CD14-positive monocyte (primary cell): Measurements from ENCODE around the gene PDE4DIP. TPM values are rescaled to one million over a fixed set of nuclear protein-coding genes. Genes with fewer than 3 reads are reported as not detected.
"Not testable (repeated sequence)": the region's sequence is repeated elsewhere in the genome, so short reads cannot be mapped to it uniquely, and the experiment has no call there.

Experiments used
- DNase-seq, 3 donors: peaks; one replicate each; pipeline ENCODE4 v3.0.0-alpha.2; 2011 to 2022
- H2AFZ ChIP-seq: 2 replicates; pipeline ENCODE4 v1.6.0; 2012; ENCODE audit warnings: mild to moderate bottlenecking, low read depth, low read length, inconsistent platforms; ENCODE audit not compliant: insufficient read depth, poor library complexity, severe bottlenecking
- H3K27ac ChIP-seq, 2 donors: 1 replicate in 1 of 2; 2 replicates in 1 of 2; pipeline ENCODE4 v1.5.1; 2012 to 2013; ENCODE audit warnings: low read length in 2 of 2, control low read depth in 1 of 2, inconsistent platforms in 1 of 2, low read depth in 1 of 2, mild to moderate bottlenecking in 1 of 2
- H3K27me3 ChIP-seq, 2 donors: one replicate each; pipeline versions ENCODE4 v1.6.0 to v1.6.1; 2011 to 2013; ENCODE audit warnings: low read length in 2 of 2; ENCODE audit not compliant: control insufficient read depth in 2 of 2, insufficient read depth in 2 of 2
- H3K36me3 ChIP-seq, 2 donors: replicated peaks in 1 of 2; 1 replicate in 1 of 2; 2 replicates in 1 of 2; pipeline versions ENCODE4 v1.5.1 to v1.6.1; 2012 to 2013; ENCODE audit warnings: low read length in 2 of 2, control low read depth in 1 of 2, inconsistent platforms in 1 of 2, mild to moderate bottlenecking in 1 of 2; ENCODE audit not compliant: insufficient read depth in 2 of 2, control insufficient read depth in 1 of 2
- H3K4me1 ChIP-seq, 2 donors: 1 replicate in 1 of 2; 2 replicates in 1 of 2; pipeline versions ENCODE4 v1.5.1 to v1.6.1; 2012 to 2013; ENCODE audit warnings: low read length in 2 of 2, control low read depth in 1 of 2, inconsistent platforms in 1 of 2, mild to moderate bottlenecking in 1 of 2, moderate library complexity in 1 of 2; ENCODE audit not compliant: insufficient read depth in 2 of 2, control insufficient read depth in 1 of 2
- H3K4me2 ChIP-seq: replicated peaks from 2 replicates; pipeline ENCODE3; 2012; ENCODE audit warnings: low read length, moderate library complexity, mild to moderate bottlenecking; ENCODE audit not compliant: poor library complexity, severe bottlenecking; ENCODE audit errors: extremely low read depth
- H3K4me3 ChIP-seq, 3 experiments: fragments of 200-600 bp in 1 of 3; sonication (generic) in 1 of 3; replicated peaks in 1 of 3; 1 replicate in 2 of 3; 2 replicates in 1 of 3; pipeline ENCODE4 v1.5.1; 2011 to 2013; ENCODE audit warnings: low read length in 3 of 3, mild to moderate bottlenecking in 3 of 3, control low read depth in 2 of 3, low read depth in 2 of 3, inconsistent platforms in 1 of 3, moderate library complexity in 1 of 3
- H3K79me2 ChIP-seq: 2 replicates; pipeline ENCODE4 v1.6.0; 2012; ENCODE audit warnings: mild to moderate bottlenecking, control low read depth, inconsistent platforms, low read length, moderate library complexity; ENCODE audit not compliant: insufficient read depth
- H3K9ac ChIP-seq: 2 replicates; pipeline ENCODE4 v1.6.0; 2017; ENCODE audit warnings: low read length, mild to moderate bottlenecking; ENCODE audit not compliant: insufficient read depth, poor library complexity, severe bottlenecking
- H3K9me3 ChIP-seq, 2 donors: replicated peaks in 1 of 2; 1 replicate in 1 of 2; 2 replicates in 1 of 2; pipeline versions ENCODE4 v1.5.1 to v1.6.1; 2012 to 2013; ENCODE audit warnings: low read length in 2 of 2, control low read depth in 1 of 2; ENCODE audit not compliant: control insufficient read depth in 1 of 2, insufficient read depth in 1 of 2
- H4K20me1 ChIP-seq: 2 replicates; pipeline ENCODE4 v1.6.0; 2012; ENCODE audit warnings: mild to moderate bottlenecking, low read length, control low read depth, moderate library complexity; ENCODE audit not compliant: insufficient read depth
- H3K27ac Mint-ChIP-seq, 7 donors: one replicate each; pipeline ENCODE4 v1.8.0; 2020; ENCODE audit warnings: mild to moderate bottlenecking in 7 of 7, mixed read lengths in 7 of 7, moderate library complexity in 6 of 7, inconsistent platforms in 2 of 7
- H3K27me3 Mint-ChIP-seq, 3 donors: one replicate each; pipeline ENCODE4 v1.8.0; 2021 to 2022; ENCODE audit warnings: low read depth in 3 of 3, mild to moderate bottlenecking in 3 of 3, mixed read lengths in 3 of 3, moderate library complexity in 3 of 3, inconsistent platforms in 1 of 3
- H3K36me3 Mint-ChIP-seq, 2 donors: one replicate each; pipeline ENCODE4 v1.8.0; 2020; ENCODE audit warnings: mixed read lengths in 2 of 2, inconsistent platforms in 1 of 2, mild to moderate bottlenecking in 1 of 2
- H3K4me1 Mint-ChIP-seq: one replicate; pipeline ENCODE4 v1.8.0; 2020; ENCODE audit warnings: mild to moderate bottlenecking, mixed read lengths
- H3K4me3 Mint-ChIP-seq, 2 donors: one replicate each; pipeline ENCODE4 v1.8.0; 2020; ENCODE audit warnings: mild to moderate bottlenecking in 2 of 2, mixed read lengths in 2 of 2, moderate library complexity in 1 of 2
- H3K9me3 Mint-ChIP-seq, 7 donors: one replicate each; pipeline ENCODE4 v1.8.0; 2020 to 2022; ENCODE audit warnings: mixed read lengths in 7 of 7, mild to moderate bottlenecking in 6 of 7, moderate library complexity in 6 of 7, inconsistent platforms in 2 of 7
- WGBS: methylation state at CpG from one replicate; pipeline ENCODE4 v1.1.5; 2013; ENCODE audit warnings: missing lambda C conversion rate; ENCODE audit not compliant: insufficient coverage; 5-methylcytosine and 5-hydroxymethylcytosine counted together
- intact Hi-C, 2 donors: fragments of 100-400 bp; cut with micrococcal nuclease; formaldehyde crosslinking; loops; one replicate each; pipeline versions ENCODE4 v1.15.0 to v1.15.1; 2023
- polyA minus RNA-seq: library from RNA; depleted of rRNA, polyadenylated mRNA; stranded (reverse); fragments of >200 nt; gene quantifications from 2 replicates; pipeline ENCODE4 v1.2.3, GENCODE V29; 2012
- polyA plus RNA-seq, 3 donors: library from polyadenylated mRNA; depleted of rRNA in 1 of 3; unstranded in 2 of 3; stranded (reverse) in 1 of 3; fragments of 300-500 nt in 2 of 3; fragments of >200 nt in 1 of 3; fragmentation: Illumina TruSeq in 2 of 3; gene quantifications; 1 replicate in 2 of 3; 2 replicates in 1 of 3; pipeline ENCODE4 v1.2.3, GENCODE V29; 2012 to 2021
- total RNA-seq, 12 experiments: library from RNA in 1 of 12; stranded (reverse) in 1 of 12; fragments of 120-200 nt in 1 of 12; gene quantifications; one replicate each; pipeline ENCODE4 v1.2.4 and lab custom pipeline; 2013 to 2026; ENCODE audit warnings: mixed read lengths in 6 of 12, inconsistent platforms in 1 of 12

Gene PDE4DIP
- 23.5 TPM for total RNA-seq (2013)
- polyA plus RNA-seq: 10 to 100 TPM; 11.6 to 22.5 (median 14.6) TPM
- polyA minus RNA-seq: 8.5 and 12.5 TPM in 2 replicates
- 38.7 to 610 (median 55.9) reads per million in 11 experiments for total RNA-seq (lab: John Stamatoyannopoulos, UW)

DNA sequence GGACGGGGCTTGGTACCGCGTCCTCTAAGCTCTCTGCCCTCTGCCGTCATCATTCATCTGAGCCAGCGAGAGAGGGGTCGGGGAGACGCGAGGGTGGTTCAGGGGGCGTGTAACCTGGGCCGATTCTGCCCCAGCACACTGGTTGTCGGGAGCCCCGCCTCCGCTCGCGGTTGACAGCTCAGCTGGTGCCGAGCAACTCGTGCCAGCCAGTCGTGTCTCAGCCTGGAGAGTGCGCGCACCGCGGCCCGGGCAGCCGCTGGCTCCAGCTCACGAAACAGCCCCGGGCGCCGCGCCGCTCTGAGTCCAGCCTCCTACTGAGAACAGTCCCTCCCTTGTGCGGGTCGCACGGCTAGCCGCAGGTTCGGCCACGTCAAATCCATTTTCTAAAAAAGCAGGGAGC lies at the start of gene PDE4DIP:
Gene PDE4DIP, plus strand, starts transcription at position 209 of the 400 bp plus-strand sequence. CDS start 347 bp downstream, outside the sequence.
- intact Hi-C loops, H3K9ac ChIP-seq, H3K4me1 ChIP-seq, H3K4me2 ChIP-seq, H3K27ac Mint-ChIP-seq, H3K36me3 ChIP-seq, H3K9me3 Mint-ChIP-seq, H3K4me1 Mint-ChIP-seq, DNase-seq, H2AFZ ChIP-seq, H3K27ac ChIP-seq, H4K20me1 ChIP-seq, H3K9me3 ChIP-seq, H3K27me3 ChIP-seq, H3K36me3 Mint-ChIP-seq, H3K79me2 ChIP-seq, H3K27me3 Mint-ChIP-seq, H3K4me3 ChIP-seq: not testable (repeated sequence)
- WGBS: no CpG with 5 or more reads among the region's 36 CpGs
- H3K4me3 Mint-ChIP-seq: peak within 1 kb of the TSS; percentile 70 to 75

DNA sequence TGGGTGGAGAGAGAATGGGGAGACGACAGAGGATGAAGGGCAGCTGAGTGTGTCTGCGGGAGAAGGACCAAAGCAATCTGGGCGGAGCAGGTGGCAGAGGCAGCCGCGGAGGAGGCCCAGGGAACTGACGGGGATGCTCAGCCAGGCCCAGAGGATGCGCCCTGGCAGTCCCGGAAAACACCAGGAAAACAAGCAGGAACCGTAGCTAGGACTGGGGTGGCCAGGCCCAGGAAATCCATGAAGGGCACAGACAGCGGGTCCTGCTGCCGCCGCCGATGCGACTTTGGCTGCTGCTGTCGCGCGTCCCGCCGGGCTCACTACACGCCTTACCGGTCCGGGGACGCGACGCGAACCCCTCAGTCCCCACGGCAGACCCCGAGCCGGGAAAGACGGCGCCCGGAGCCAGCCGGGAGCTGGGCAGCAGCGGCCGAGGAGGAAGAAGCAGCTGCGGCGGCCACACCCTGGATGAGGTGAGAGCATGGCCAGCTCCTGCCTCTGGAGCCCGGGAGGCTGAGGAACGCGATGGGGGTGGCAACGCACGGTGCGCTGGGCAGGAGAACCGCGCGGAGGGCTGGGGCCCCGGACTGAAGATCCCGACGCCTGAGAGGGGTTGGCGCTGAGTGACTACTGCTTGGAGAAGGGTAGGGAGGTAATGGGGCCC lies 35.8 kb upstream of the PDE4DIP start:
- H3K27me3 ChIP-seq, H3K36me3 Mint-ChIP-seq, intact Hi-C loops, H3K4me3 ChIP-seq, H3K9me3 Mint-ChIP-seq, H3K27ac ChIP-seq, H3K9me3 ChIP-seq, H3K9ac ChIP-seq, H3K27ac Mint-ChIP-seq, H3K4me2 ChIP-seq, H2AFZ ChIP-seq, H3K79me2 ChIP-seq, H3K4me1 Mint-ChIP-seq, H4K20me1 ChIP-seq, DNase-seq, H3K4me3 Mint-ChIP-seq, H3K36me3 ChIP-seq, H3K4me1 ChIP-seq, H3K27me3 Mint-ChIP-seq: not testable (repeated sequence)
- no CpG with 5 or more reads among the region's 50 CpGs for WGBS

DNA sequence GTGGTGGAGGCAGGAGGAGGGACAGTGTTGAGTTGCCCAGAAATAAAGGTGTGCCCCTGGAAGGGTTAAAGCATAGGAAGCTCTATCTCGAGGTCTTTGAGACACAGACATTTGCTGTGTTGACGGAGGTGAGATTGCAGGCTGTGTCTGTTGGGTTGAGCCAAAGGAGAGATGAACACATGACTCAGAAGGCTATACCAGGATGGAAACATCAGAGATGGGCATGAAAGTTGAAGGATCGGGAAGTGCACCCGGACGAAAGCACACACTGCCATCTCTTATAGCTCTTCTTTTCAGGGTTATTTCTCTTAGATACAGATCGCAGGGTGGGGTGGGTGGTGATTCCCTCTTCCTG lies 35.3 kb upstream of the PDE4DIP start:
- H3K4me1 Mint-ChIP-seq, H3K4me2 ChIP-seq, H3K27me3 ChIP-seq, H4K20me1 ChIP-seq, H3K27ac ChIP-seq, H3K4me3 ChIP-seq, H3K36me3 Mint-ChIP-seq, H3K27ac Mint-ChIP-seq, H3K27me3 Mint-ChIP-seq, H3K9ac ChIP-seq, H3K4me1 ChIP-seq, H3K79me2 ChIP-seq, H2AFZ ChIP-seq, DNase-seq, H3K9me3 Mint-ChIP-seq, intact Hi-C loops, H3K9me3 ChIP-seq, H3K36me3 ChIP-seq, H3K4me3 Mint-ChIP-seq: not testable (repeated sequence)
- WGBS: no CpG with 5 or more reads among the region's 6 CpGs

DNA sequence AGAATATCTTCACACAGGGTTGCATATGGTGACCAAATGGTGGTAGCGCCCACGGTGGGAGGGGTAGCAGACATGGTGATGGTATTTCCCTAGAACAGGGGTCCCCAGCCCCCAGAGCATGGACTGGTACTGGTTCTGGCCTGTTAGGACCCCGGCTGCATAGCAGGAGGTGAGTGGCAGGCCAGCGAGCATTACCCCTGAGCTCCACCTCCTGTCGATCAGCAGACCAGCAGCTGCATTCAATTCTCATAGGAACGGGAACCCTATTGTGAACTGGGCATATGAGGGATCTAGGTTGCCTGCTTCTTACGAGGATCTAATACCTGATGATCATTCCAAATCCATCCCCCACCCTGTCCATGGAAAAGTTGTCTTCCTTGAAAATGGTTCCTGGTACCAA lies 22.0 kb upstream of the PDE4DIP start:
- H3K4me2 ChIP-seq, H3K27me3 ChIP-seq, H3K4me1 ChIP-seq, H3K4me3 Mint-ChIP-seq, H4K20me1 ChIP-seq, H3K27ac Mint-ChIP-seq, H3K79me2 ChIP-seq, H3K9me3 Mint-ChIP-seq, intact Hi-C loops, H3K4me1 Mint-ChIP-seq, H3K4me3 ChIP-seq, H3K27me3 Mint-ChIP-seq, H3K9me3 ChIP-seq, H3K36me3 ChIP-seq, H3K36me3 Mint-ChIP-seq, H2AFZ ChIP-seq, H3K27ac ChIP-seq, DNase-seq, H3K9ac ChIP-seq: not testable (repeated sequence)
- no CpG with 5 or more reads among the region's 7 CpGs for WGBS
